ENCODE measurements around the gene MAJIN. TPM values are rescaled to one million over a fixed set of nuclear protein-coding genes. Genes with fewer than 3 reads are reported as not detected.

MAJIN gene
- polyA plus RNA-seq, 12 donors: not detected

- no peak for DNase-seq
Observed at GRCh38 chr11:64933213-64933934, 38.5 kb downstream of the MAJIN start.

GRCh38 chr11:64932324-64932723 lies 39.6 kb downstream of the MAJIN start:
- no peak for DNase-seq

GRCh38 chr11:64931290-64931689 lies 40.6 kb downstream of the MAJIN start:
- no peak for DNase-seq

- DNase-seq: no peak
Observed at GRCh38 chr11:64930340-64930739, 41.6 kb downstream of the MAJIN start.

- DNase-seq: no peak
Observed at GRCh38 chr11:64929625-64930024, 42.3 kb downstream of the MAJIN start.

- DNase-seq: no peak
Observed at GRCh38 chr11:64928957-64929356, 43.0 kb downstream of the MAJIN start.

- DNase-seq: no peak
Observed at GRCh38 chr11:64926689-64927088, 45.2 kb downstream of the MAJIN start.

GRCh38 chr11:64925536-64926436 lies 46.1 kb downstream of the MAJIN start:
- DNase-seq: no peak

- DNase-seq: no peak
Observed at GRCh38 chr11:64924910-64925284, 47.0 kb downstream of the MAJIN start.

- DNase-seq: peak; percentile 92
Observed at GRCh38 chr11:64923944-64924909, 47.7 kb downstream of the MAJIN start, which contains the start of gene PPP2R5B. TSS of gene PPP2R5B (plus strand) at chr11:64924689. CDS start at chr11:64925735, 1,046 bp downstream.

- no peak for DNase-seq
Observed at GRCh38 chr11:64923151-64923661, 48.7 kb downstream of the MAJIN start.

GRCh38 chr11:64921384-64921783 lies 50.5 kb downstream of the MAJIN start:
- DNase-seq: no peak

GRCh38 chr11:64920124-64920523 lies 51.8 kb downstream of the MAJIN start:
- DNase-seq: no peak

GRCh38 chr11:64919627-64920026 lies 52.3 kb downstream of the MAJIN start:
- DNase-seq: no peak

- no peak for DNase-seq
Observed at GRCh38 chr11:64918017-64918416, 53.9 kb downstream of the MAJIN start.

GRCh38 chr11:64917663-64917995 lies 54.3 kb downstream of the MAJIN start:
- DNase-seq: no peak

- peak; percentile 99 for DNase-seq
Observed at GRCh38 chr11:64916775-64917662, 54.9 kb downstream of the MAJIN start, which contains the start of gene ATG2A. TSS of gene ATG2A (minus strand) at chr11:64917209. CDS start at chr11:64917135, 74 bp downstream.

- no peak for DNase-seq
Observed at GRCh38 chr11:64916040-64916774, 55.7 kb downstream of the MAJIN start.

GRCh38 chr11:64915376-64915887 lies 56.5 kb downstream of the MAJIN start:
- no peak for DNase-seq

Measured in muscle of arm (tissue), 12 donors.